ENCODE measurements around the gene KHNYN. TPM values are rescaled to one million over a fixed set of nuclear protein-coding genes. Genes with fewer than 3 reads are reported as not detected.

The KHNYN gene
- total RNA-seq, 1 experiment from 2014 or later, result 72.2 TPM

DNA sequence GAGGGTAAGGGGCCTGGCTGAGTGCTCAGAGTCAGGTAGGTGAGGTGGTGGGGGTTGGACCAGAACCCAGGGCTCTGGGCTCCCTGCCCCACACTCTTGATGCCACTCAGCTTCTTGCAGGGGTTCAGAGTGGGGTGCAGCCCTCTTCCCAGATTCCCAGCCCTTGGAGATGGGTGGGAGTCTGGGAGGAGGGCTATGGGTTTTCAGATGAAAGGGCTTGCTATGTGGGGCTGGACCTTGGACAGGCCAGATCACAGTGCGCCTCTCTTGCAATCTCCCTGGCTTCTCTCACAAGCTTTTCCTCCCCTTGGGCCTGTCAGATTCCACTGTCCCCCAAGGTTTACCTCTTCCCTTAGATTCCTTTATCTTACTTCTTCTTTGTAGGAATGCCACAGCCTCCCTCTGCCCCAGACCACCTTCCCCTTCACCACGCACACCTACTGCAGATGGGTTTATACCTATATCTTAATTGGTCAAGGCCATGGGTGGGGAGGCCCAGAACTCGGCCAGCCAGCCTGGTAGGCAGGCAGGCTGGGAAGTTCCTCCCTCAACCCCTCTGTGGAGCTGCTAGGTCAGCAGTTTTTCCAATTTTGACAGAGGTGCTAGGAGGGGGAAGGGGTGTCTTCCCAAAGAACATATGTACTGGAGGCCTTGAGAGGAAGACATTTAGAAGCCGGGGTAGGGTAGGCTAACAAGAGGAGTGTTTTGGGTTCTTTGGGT, 29.6 kb upstream of the KHNYN start:
- no peak for DNase-seq (ENCODE audit: low spot score)

DNA sequence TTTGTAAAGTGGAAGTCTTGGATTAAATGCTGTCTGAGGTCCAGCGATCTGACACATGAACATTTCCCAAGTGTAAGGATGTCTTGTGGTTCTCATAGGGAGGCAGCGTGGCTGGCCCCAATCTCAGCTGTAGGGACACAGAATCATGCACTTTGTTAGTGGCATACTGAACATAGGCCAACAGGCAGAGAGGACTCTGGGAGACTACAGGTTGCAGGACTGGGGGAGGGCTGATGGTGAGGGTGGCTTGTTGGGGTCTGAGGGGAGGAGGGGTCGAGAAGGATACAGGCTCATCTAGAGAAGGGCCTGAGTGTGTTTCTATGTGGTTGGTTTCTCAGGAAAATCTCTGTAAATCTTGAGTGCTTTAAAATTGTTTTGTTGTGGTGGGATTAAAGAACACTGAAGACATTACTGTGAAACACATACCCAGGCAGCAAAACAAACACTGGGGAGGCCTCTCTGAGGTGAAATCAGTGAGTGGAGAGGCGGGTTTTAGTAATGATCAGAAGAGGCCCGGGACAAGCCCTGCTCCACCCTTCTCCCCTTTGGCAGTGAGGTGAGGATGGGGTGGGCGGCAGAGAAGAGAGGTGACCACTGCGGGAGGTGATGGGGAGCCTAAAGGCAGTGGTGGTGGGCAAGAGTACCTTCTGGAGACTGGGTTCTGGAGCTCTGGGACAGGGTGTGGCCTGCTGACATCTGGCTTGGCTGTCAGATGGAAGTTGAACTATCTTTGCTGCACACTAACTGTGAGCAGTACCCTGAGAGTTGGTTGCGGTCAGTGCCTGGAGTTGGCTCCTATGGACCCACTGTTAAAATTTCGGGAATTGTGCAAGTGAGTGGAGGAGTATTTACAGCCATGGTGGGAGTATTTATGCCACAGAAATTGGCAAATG, 27.7 kb upstream of the KHNYN start:
- DNase-seq (ENCODE audit: low spot score), result no peak

DNA sequence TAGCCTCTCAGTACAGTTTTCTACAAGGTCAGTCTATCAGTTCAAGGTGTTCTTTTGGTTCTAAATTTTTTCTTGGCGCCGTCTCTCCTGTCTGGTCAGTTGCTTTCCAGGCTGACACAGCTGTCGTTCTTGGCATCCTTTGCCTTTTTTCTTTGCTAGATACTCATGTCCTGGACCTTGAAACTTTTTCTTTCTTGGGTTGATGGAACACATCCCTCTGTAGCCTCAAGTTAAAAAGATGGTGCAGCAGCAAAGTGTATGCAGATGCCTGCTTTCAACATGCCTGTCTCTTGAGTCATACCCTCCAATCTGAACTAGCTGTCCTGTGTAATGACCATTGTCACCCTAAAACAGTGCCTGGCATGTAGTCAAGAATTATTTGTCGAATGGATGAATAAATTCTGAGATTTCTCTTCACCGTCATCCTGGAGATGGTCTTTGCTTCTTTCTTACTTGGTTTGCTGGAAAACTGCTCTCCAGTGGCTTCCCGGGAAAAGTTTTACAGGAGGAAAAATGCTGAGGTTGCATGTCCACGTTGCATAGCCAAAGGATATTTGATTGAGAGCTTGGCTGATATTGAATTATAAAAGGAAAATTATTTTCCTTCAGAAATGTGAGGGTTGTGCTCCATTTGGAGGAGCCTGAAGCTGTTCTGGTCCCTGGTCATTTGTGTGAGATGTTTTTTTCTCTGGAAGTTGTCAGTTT, 26.3 kb upstream of the KHNYN start:
- no peak for DNase-seq (ENCODE audit: low spot score)

DNA sequence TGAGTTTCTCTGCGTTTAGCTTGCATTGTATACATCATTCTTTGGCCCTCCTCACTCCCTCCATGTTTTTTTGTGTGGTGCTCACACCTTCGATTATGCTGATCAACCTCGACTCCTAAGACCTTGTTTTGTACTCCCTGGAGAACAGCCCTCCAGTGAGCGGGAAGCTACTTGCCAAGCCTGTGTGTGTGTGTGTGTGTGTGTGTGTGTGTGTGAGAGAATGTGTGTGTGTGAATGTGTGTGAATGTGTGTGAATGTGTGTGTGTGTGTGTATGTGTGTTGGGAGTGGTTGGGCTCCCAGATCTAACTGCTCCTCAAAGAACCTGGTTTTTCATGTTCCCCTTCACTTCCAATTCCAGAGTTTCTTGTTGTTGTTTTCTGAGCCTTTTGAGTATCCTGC, 24.9 kb upstream of the KHNYN start:
- no peak for DNase-seq (ENCODE audit: low spot score)

DNA sequence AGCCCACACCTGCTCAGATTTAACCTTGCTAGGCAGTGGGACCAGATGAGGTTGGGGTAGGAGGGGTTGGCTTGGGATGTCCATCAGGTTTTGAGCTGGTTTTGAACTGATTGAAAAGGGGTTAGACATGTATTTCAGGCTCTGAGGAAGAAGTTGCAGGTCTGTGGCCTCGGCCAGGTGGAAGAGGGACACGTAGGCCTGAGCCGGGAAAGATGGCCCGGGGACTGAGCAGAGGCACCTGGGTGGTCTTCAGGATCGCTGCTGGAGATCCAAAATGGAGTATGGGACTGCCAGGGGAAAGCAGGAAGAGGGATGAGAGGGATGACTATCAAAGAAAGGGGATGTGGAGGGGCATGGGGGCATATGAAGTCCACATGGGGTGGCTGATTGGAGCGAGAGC, 23.3 kb upstream of the KHNYN start:
- DNase-seq (ENCODE audit: low spot score), result no peak

DNA sequence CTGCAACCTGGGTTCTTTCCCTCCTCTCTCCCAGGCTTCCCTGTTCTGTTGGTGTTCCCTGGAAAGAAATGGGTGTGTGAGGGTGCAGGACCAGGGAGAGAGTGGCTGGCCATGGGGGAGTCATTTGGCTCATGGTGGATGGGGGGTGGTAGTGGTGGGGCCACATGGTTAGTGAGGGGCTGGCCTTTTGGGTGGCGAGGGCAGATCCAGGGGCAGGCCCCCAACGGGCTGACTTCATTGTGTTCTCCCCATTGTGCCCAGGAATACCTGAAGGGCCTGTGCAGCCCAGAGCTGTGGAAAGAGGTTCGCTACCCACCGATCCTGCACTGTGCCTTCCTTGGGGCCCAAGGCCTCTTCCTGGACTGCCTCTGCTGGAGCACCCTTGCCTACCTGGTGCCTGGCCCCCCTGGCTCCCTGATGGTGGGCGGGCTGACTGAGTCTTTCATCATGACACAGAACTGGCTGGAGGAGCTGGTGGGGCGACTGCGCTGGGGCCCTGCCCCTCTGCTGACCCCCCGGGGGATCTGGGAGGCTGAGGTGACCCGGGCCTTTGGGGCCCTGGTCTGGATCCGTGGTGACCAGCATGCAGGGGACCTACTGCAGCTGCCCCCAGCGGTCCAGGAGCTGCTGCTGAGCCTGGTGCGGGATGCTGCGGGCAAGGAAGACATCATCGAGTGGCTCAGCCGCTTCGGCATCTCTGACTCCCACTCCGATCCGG, 22.0 kb upstream of the KHNYN start:
- DNase-seq (ENCODE audit: low spot score), result no peak

DNA sequence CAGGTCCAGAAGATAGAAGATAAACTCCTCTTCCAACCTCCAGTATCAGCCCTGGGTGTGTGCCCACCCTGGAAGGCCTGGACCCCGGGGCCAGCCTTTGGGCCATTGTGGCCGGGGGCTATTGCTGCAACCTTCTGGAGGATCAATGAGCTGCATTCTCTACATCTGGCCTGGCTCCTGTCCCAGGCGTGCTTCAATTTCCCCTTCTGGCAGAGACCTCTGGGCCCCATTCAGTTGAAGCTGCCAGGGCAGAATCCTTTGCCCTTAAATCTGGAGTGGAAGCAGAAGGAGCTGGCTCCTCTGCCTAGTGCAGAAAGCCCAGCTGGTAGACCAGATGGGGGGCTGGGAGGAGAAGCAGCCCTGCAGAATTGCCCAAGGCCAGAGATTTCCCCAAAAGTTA, 21.0 kb upstream of the KHNYN start:
- no peak for DNase-seq (ENCODE audit: low spot score)

DNA sequence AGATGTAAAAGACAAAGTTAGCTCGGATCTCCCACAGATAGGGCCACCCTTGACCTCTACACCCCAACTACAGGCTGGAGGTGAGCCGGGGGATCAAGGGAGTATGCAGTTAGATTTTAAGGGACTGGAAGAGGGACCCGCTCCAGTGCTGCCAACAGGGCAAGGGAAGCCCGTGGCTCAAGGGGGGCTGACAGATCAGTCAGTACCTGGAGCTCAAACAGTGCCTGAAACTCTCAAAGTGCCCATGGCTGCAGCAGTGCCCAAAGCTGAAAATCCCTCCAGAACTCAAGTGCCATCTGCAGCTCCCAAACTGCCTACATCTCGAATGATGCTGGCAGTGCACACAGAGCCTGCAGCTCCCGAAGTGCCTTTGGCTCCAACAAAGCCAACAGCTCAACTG, 20.6 kb upstream of the KHNYN start:
- DNase-seq (ENCODE audit: low spot score), result no peak

DNA sequence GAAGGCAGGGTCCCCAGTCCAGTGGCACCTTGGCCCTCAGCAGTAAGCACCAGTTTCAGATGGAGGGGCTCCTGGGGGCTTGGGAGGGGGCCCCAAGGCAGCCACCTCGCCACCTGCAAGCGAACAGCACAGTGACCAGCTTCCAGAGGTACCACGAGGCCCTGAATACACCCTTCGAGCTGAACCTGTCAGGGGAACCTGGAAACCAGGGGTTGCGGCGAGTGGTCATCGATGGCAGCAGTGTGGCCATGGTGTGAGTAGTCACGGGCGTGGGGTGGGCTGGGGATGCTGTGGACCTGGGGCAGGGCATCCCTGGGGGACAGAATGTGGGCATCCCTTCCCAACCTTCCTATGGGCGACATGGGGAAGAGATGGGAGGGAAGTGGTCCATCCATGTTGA, 19.8 kb upstream of the KHNYN start:
- no peak for DNase-seq (ENCODE audit: low spot score)

DNA sequence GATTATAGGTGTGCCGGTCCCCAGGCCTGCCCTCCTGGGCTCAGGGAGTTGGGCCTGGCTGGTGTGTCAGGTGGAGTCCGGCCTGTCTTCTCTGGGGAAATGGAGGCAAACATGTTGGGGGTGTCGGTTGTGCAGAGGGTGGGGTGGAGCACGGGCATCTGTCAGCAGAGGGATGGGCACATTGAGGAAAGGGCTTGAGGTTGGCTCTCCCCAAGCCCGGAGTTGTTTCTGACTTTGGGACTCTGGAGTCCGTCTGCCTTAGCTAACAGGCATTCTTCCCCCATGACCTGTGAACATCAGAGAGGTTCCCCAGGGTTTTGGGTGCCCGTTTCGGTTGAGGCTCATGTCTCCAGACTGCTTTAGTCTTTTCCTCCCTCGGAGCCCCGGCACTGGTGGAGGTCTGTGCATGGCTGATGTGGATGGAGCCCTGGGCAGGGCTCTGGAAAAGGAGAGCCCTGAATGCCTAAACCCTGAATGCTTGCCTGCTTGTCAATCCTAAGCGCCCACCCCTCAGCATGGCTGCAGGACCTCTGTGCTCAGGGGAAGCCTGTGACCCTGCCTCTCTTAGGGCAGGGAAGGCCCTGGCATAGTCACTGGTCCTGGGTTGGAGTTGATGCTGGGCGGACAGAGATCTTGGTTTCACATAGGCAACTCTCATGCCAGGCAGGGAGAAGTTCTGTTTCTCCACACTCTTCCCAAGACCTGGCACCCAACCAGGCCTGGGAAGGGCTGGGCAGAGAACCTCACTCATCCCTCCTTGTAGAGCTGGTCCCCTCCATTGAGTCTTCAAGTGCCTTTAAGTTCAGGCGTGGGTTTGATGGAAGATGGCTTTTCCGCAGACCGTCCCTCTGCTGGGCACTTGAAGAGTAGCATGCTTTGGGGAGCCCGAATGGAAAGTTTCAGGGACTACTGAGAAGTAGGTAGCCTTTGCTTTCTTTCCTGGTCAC, 18.0 kb upstream of the KHNYN start:
- peak; percentile 64 for DNase-seq (ENCODE audit: low spot score)

DNA sequence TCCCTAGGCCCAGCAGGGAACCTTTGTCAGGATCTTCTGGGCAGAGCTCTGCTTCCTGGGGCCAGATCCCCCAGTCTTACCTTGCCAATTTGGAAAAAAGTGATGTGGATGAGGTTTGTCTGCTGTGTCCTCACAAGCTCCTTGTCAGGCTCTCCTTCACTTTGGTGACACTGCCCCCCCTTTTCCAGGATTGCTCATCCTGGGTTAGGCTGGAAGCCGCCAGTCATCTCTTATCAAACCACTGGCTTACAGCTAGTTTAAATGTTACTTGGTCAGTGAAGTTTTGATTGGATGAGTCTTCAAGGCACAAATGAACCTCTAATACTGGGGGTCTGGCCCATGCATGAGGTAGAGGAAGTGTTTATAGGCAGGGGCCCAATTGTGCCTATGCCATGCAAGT, 15.7 kb upstream of the KHNYN start:
- DNase-seq (ENCODE audit: low spot score), result no peak

DNA sequence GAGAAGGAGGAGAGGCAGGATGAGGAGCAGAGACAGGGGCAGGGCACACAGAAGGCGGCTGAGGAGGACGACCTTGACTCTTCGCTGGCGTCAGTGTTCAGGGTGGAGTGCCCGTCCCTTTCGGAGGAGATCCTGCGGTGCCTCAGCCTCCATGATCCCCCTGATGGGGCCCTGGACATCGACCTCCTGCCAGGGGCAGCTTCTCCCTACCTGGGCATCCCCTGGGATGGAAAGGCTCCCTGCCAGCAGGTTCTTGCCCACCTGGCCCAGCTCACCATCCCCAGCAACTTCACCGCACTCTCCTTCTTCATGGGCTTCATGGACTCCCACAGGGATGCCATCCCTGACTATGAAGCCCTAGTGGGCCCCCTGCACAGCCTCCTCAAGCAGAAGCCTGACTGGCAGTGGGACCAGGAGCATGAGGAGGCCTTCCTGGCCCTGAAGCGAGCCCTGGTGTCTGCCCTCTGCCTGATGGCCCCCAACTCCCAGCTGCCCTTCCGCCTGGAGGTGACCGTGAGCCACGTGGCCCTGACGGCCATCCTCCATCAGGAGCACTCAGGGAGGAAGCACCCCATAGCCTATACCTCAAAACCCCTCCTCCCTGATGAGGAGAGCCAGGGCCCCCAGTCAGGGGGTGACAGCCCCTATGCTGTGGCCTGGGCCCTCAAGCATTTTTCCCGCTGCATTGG, 14.9 kb upstream of the KHNYN start:
- no peak for DNase-seq (ENCODE audit: low spot score)

DNA sequence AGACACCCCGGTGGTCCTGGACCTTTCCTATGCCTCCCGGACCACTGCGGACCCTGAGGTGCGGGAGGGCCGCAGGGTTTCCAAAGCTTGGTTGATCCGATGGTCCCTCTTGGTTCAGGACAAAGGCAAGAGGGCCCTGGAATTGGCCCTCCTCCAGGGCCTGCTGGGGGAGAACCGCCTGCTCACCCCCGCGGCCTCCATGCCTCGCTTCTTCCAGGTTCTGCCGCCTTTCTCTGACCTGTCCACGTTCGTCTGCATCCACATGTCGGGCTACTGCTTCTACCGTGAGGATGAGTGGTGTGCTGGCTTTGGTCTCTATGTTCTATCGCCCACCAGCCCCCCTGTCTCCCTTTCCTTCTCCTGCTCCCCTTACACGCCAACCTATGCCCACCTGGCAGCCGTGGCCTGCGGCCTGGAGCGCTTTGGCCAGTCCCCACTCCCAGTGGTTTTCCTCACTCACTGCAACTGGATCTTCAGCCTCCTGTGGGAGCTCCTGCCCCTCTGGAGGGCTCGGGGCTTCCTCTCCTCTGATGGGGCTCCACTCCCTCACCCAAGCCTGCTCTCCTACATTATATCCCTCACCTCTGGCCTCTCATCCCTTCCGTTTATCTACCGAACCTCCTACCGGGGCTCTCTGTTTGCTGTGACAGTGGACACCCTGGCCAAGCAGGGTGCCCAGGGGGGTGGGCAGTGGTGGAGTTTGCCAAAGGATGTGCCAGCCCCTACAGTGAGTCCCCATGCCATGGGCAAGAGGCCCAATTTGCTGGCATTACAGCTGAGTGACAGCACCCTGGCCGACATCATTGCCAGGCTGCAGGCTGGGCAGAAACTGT, 14.1 kb upstream of the KHNYN start:
- no peak for DNase-seq (ENCODE audit: low spot score)

DNA sequence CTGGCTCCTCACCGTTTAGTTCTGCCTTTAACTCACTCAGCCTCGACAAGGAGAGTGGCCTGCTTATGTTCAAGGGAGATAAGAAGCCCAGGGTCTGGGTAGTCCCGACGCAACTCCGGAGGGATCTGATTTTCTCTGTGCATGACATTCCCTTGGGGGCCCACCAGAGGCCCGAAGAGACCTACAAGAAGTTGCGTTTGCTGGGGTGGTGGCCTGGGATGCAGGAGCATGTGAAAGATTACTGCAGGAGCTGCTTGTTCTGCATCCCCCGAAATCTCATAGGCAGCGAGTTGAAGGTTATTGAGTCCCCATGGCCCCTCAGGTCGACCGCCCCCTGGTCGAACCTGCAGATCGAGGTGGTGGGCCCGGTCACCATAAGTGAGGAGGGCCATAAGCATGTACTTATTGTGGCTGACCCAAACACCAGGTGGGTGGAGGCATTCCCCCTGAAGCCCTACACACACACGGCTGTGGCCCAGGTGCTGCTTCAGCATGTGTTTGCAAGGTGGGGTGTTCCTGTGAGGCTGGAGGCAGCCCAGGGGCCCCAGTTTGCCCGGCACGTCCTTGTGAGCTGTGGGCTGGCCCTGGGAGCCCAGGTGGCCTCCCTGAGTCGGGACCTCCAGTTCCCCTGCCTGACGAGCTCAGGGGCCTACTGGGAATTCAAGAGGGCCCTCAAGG, 13.4 kb upstream of the KHNYN start:
- no peak for DNase-seq (ENCODE audit: low spot score)

DNA sequence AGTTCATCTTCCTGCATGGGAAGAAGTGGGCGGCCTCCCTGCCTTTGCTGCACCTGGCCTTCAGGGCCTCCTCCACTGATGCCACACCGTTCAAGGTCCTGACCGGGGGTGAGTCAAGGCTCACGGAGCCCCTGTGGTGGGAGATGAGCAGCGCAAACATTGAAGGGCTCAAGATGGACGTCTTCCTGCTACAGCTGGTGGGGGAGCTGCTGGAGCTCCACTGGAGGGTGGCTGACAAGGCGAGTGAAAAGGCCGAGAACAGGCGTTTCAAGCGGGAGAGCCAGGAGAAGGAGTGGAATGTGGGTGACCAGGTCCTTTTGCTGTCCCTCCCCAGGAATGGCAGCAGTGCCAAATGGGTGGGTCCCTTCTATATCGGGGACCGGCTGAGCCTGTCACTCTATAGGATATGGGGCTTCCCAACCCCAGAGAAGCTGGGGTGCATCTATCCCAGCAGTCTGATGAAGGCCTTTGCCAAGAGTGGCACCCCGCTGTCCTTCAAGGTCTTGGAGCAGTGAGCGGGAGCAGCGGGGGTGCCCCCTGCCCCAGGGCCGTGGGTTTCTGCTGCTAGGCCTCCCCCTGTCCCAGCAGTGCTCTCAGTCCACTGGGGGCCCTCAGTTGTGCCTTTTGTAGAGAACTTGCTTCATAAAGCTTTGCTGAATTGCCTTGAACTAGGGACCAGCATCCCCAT, 12.7 kb upstream of the KHNYN start:
- no peak for DNase-seq (ENCODE audit: low spot score)

DNA sequence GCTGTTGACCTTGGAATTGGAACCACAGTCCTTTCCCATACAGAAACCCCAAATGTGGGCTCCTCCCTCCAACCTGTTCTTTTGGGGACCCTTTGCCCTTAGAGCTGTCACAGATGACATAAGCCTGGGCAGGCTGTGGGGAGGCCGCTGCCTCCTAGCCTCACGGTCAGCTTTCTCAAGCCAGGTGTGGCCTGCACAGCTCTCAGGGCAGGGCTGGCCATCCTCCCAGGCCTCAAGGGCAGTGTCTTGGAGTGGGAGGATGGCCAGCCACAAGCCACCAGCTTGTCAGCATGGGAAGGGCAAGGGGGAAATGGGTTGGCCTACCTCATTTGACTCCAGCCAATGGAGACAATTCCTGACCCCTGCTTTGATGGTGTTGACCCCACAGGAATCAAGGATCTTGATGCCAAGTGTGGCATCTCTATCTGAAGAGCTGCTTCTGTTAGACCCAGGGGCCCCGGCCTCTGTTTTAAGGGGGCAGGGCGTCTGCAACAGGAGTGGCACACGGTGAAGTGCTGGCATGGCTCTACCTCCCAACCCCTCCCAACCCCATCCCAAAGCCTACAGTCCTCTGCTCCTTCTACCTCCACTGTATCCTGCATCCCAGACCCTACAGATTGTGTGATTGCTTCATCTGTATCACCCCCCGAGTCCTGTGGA, 11.8 kb upstream of the KHNYN start:
- DNase-seq (ENCODE audit: low spot score), result no peak

DNA sequence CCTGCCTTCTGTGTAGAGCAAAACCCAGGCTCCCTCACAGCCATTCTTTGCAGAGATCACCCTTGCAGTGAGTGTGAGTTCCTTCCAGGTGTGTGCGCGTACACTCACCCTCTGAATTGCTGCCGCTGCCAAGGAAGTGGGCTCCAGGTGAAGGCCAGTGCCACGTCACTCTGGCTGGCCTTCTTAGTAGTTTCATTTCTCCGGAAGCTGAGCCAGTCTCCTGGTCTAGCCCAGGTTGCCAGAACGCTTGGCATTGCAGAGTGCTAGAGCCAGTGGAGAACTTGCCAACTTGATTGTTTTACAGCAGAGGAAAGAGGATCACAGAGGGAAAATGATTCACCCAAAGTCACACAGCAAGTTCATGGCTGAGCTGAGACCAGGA, 11.3 kb upstream of the KHNYN start:
- peak; percentile 63 for DNase-seq (ENCODE audit: low spot score)
